HG02973 (cell line): ENCODE results near the gene ADAP1.
"Not testable (repeated sequence)": the region's sequence is repeated elsewhere in the genome, so short reads cannot be mapped to it uniquely, and the experiment has no call there.

Source experiments
- ATAC-seq: cut with Tn5 transposase; IDR thresholded peaks from one replicate; pipeline ENCODE4 v1.9.1; 2021; ENCODE audit warnings: moderate library complexity; ENCODE audit not compliant: unreplicated experiment

The ADAP1 gene

GRCh38 chr7:975702-976473 lies 21.4 kb upstream of the ADAP1 start:
- no peak for ATAC-seq

GRCh38 chr7:974820-975681 lies 20.6 kb upstream of the ADAP1 start, which contains the start of gene COX19:
TSS of gene COX19 (minus strand) at chr7:975549. CDS start at chr7:975509, 40 bp downstream.
- peak; percentile 75 for ATAC-seq

- no peak for ATAC-seq
Observed at GRCh38 chr7:974172-974571, 19.7 kb upstream of the ADAP1 start.

GRCh38 chr7:973312-973711 lies 18.8 kb upstream of the ADAP1 start:
- no peak for ATAC-seq

GRCh38 chr7:972676-973309 lies 18.3 kb upstream of the ADAP1 start:
- no peak for ATAC-seq

GRCh38 chr7:972110-972509 lies 17.6 kb upstream of the ADAP1 start:
- ATAC-seq, result no peak

- no peak for ATAC-seq
Observed at GRCh38 chr7:970744-971143, 16.3 kb upstream of the ADAP1 start.

GRCh38 chr7:969403-969802 lies 14.9 kb upstream of the ADAP1 start:
- ATAC-seq, result no peak

- ATAC-seq, result no peak
Observed at GRCh38 chr7:968205-969105, 14.0 kb upstream of the ADAP1 start.

- ATAC-seq, result no peak
Observed at GRCh38 chr7:967361-968082, 13.0 kb upstream of the ADAP1 start.

GRCh38 chr7:966291-967069 lies 12.0 kb upstream of the ADAP1 start:
- ATAC-seq, result no peak

- no peak for ATAC-seq
Observed at GRCh38 chr7:964401-965231, 10.1 kb upstream of the ADAP1 start.

- ATAC-seq, result no peak
Observed at GRCh38 chr7:963236-964078, 9.0 kb upstream of the ADAP1 start.

GRCh38 chr7:962401-963081 lies 8.1 kb upstream of the ADAP1 start:
- ATAC-seq, result no peak

- ATAC-seq, result no peak
Observed at GRCh38 chr7:961546-962400, 7.3 kb upstream of the ADAP1 start.

GRCh38 chr7:960972-961371 lies 6.5 kb upstream of the ADAP1 start:
- ATAC-seq, result not testable (repeated sequence)
